NT2/D1 (cell line): ENCODE data around the gene ZNF428.

ENCODE experiments used
- SUZ12 ChIP-seq: IDR thresholded peaks from 2 replicates; pipeline ENCODE4 v1.6.1; 2011; ENCODE audit not compliant: insufficient read length, insufficient read depth; ENCODE audit errors: extremely low read depth
- YY1 ChIP-seq: IDR thresholded peaks from 2 replicates; pipeline ENCODE4 v1.6.1; 2011; ENCODE audit not compliant: insufficient read length, insufficient read depth
- ZNF274 ChIP-seq: IDR thresholded peaks from 2 replicates; pipeline ENCODE4 v1.6.1; 2011; ENCODE audit warnings: mild to moderate bottlenecking, low read depth, low read length

GRCh38 chr19:43633520-43633919 is 14.1 kb upstream of the ZNF428 start:
- no peak for TF ChIP-seq SUZ12
- no peak for TF ChIP-seq ZNF274
- no peak for TF ChIP-seq YY1
